Posterior cingulate gyrus (tissue), 11 donors: ENCODE results near the gene TTC38.

Experiments
- DNase-seq, 10 donors: peaks; one replicate each; pipeline versions ENCODE4 v3.0.0 to v3.0.0-alpha.2; 2020 to 2021; ENCODE audit warnings: mixed read lengths in 3 of 10
- intact Hi-C: fragments of 100-400 bp; cut with DNase I; formaldehyde crosslinking; loops from one replicate; pipeline ENCODE4 v1.15.1; 2023

The TTC38 gene

GRCh38 chr22:46320166-46320710 is 52.4 kb downstream of the TTC38 start:
- DNase-seq = peak in 1 of 10 donors; percentile 52
- intact Hi-C loops = no loop called here

- intact Hi-C loops = no loop called here
- DNase-seq = peak in 1 of 10 donors; percentile 69
These were observed 53.0 kb downstream of the TTC38 start for GRCh38 chr22:46320716-46321386.

GRCh38 chr22:46322711-46323110 is 54.9 kb downstream of the TTC38 start:
- intact Hi-C loops = no loop called here
- peak in 1 of 10 donors; percentile 80 for DNase-seq

DNA sequence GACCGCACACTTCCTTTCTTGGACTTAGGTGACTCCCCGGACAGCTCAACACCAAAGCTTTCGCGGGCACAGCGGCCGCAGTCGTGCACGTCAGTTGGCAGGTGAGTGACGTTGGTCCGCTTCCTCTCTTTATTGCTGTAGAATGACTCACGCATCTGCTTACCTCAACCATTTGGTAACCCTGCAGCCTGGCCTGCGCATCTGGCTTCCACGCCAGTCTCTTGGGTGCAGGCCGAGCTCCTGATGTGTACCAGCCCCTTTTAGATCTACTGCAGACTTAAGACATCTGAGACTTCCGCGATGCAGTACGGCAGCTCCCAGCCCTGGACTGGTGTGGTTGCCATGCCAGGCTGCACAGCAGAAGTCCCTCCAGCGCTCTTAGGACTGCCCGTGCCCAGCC is 55.4 kb downstream of the TTC38 start:
- peak in 1 of 10 donors; percentile 51 for DNase-seq
- intact Hi-C loops = no loop called here

DNA sequence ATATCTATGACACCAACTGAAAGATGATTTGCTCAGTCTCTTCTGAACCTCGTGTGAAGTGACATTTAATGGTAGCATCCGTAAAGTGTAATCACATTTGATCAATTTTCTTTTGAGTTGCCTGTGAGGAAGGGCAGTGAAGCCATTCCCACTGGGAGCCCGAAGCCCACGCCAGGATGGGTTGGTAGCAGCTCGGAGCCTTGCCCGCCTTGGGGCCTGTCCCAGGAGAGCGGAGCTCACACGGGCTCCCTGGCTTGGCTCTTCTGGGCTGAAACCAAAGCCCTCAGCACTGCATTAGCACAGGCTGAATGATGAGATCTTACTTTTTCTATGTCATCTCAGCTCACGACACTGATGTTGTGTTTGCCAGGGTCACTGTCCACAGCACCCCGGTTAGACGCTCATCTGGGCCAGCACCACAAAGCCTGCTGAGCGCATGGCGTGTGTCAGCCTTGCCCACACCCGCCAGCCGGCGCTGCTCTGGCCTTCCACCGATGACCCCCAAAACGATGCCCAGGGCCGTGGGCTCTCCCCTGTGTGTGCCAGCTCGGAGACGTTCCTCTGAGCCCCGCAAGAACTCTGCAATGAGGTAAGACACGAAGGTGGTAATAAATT is 58.4 kb downstream of the TTC38 start:
- peak in 1 of 10 donors; percentile 66 for DNase-seq
- intact Hi-C loops = no loop called here

DNA sequence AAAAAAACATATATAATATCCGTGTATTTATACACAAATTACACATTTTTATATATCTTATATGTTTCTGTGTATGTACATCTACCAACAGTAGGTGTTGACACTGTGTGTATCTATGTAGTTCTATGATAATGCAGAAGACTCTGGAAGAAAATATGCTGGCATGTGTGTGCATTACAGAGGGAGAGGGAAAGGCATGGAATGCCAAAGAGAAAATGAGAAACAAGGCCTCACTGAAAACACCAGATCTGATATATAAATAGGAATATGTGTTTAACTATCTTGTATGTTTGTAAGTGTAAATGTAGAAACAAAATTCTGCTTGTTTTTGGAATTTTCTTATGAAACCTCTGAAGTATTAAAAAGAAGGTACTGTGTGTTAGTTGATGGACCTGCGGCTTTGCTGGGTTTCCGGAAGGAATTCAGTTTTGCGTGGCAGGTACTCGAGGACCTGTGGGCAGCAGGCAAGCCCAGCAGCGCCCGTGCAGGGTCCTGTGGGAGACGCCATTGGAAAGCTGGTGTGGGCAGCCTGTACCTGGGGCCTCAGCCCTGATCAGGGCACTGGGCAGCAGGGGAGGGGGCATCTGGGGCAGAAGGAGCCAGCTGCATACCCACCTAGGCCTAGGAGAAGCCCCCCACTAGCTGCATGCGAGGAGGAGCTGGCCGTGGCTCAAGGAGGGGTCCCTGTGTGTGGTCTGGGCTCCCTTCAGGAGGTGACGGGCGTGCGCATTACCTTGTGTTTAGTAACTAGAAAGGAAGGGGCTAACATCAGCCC is 60.1 kb downstream of the TTC38 start:
- DNase-seq = peak in 2 of 10 donors; percentile 30 to 67
- intact Hi-C loops = no loop called here

GRCh38 chr22:46328797-46329196 is 61.0 kb downstream of the TTC38 start:
- intact Hi-C loops = no loop called here
- peak in 3 of 10 donors; percentile 15 to 62 (median 56) for DNase-seq

DNA sequence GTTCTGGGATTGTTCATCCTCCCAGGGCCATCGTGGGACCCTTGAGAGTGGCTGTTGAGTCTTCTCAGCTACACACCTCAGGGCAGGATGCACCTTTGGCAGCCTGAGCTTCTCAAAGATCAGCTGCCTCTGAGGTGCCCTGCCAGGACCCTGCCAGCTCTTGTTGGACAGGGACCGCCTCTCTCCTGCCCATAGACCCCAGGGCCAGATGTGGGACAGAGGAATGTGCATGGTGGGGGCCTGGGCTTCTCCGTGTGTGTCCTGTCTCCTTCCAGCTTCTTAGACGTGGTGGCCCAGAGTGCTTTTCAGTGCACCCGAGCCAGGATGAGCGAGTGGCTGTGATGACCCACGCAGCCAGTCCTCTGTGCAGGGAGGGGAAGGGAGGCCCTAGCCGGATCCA is 61.8 kb downstream of the TTC38 start:
- DNase-seq = peak in 3 of 10 donors; percentile 24 to 76 (median 55)
- intact Hi-C loops = loop anchor here (5.0 kb wide), 1 partner anchor 32 kb away; the partner anchor contains the start of gene GTSE1

DNA sequence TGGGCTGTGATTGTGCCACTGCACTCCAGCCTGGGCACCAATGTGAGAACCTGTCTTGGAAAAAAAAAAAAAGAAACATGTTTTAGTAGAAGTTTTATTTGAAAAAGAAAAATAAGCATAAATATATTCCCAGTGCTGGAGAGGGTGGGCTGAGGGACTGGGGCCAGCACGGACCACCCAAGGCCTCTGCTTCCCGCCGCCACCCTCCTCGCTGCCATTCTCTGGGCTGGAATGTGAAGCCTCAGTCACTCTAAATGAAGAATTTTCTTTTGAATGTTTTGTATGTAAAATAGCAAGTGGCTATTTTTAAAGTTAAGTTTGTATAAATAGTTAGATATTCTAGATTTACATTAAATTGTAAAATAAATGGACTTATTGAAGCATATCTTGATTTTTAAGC is 62.6 kb downstream of the TTC38 start:
- peak in 3 of 10 donors; percentile 30 to 55 (median 52) for DNase-seq
- intact Hi-C loops = loop anchor here (5.0 kb wide), 1 partner anchor 33 kb away; the partner anchor contains the start of gene GTSE1

- intact Hi-C loops = loop anchor here (5.0 kb wide), 1 partner anchor 34 kb away; the partner anchor contains the start of gene GTSE1
- DNase-seq = peak in 3 of 10 donors; percentile 31 to 58 (median 42)
These were observed 63.7 kb downstream of the TTC38 start for GRCh38 chr22:46331496-46331895.

DNA sequence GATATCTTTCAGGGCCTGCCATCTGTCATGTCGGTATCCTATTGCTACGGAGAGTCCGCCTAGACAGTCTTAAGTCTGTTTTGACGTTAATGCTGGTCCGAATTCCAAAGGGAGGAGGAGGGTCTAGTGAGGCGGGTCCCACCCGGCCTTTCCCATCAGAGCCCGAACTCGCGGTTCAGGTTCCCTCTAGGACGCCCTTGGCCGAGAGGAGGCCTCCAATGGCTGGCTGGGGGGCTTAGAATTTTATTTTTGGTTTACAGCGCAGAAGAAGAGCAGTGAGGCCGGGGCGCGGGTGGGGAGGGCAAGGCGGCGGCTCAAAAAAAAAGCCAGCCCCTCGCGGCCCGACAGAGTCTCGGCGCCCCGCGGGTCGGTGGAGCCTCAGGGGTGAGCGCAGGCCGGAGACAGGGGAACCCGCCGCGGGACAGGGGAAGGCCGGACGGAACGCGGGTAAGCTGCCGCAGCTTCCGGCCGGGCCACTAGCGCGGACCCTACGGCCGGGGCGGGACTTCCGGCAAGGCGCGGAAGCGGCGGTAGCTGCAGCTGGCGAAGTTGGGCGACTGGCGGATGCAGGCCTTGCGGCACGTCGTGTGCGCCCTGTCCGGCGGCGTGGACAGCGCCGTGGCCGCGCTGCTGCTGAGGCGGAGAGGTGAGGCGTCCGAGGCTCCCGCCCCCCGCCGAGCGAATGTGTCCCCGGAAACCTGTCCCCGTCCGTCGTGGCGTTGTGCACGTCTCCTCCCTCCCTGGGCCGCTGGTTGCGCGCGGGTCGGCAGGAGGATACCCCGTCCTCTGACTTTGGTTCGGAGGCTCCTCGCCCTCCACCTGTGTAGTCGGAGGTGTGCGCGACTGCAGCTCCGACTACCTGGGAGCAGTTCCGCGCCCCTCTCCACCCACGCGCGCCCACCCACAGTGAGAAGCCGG is 67.7 kb downstream of the TTC38 start, which contains the start of gene TRMU:
TRMU (plus strand) TSS at position 514 of the 918 bp plus-strand sequence; CDS start at position 565, 51 bp downstream.
- peak; percentile 72 to 98 (median 84) for DNase-seq
- intact Hi-C loops = no loop called here

DNA sequence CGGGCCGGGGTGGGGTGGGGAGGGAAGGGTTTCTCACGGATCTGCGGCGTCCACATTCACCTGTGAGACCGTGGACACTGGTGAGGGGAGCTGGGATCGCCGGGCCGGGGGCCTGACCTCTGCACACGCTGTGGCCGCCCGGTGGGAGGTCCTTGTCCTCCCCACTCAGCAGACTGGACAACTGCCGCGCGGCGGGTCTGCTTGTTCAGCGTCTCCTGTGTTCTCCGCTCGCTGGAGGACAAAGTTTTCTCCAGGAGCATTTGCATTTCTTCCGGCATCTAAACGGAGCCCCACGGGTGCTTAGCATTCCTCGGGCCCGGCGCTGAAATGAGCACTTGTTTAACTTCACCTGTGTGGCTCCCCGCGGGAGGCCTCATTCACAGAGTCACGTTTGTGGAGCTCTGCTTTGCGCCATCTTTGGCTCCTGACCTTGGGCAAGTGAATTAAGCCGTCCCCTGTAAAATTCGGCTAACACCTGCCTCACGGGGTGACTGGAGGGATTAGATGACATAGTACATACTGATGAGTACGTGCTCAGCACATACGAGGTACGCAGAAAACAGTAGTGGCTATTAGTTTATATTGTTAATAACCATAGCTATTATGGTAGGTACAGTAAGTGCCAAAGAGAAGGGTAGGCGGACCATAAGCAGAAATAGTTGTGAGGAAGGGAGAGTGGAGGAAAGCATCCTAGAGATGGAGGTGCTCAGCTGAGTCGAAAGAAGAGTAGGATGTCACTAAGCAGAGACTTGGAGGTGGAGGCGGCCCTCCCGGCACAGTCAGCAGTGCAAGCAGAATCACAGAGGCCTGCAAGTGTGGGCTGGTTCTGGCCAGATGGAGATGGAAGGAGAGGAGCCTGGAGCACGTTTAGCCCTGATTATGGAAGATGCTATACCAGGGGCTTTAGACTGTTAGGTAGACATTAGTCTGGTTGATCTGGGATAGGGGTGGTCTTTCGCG is 68.6 kb downstream of the TTC38 start:
- peak in 6 of 10 donors; percentile 38 to 90 (median 75) for DNase-seq

GRCh38 chr22:46337870-46338269 is 70.1 kb downstream of the TTC38 start:
- peak in 3 of 10 donors; percentile 25 to 50 (median 30) for DNase-seq
- intact Hi-C loops = no loop called here

More for the DNA sequence above, 68.6 kb downstream of the TTC38 start:
- intact Hi-C loops = no loop called here

- peak in 3 of 10 donors; percentile 28 to 52 (median 44) for DNase-seq
- intact Hi-C loops = no loop called here
These were observed 70.8 kb downstream of the TTC38 start for GRCh38 chr22:46338636-46339035.

- peak in 3 of 10 donors; percentile 35 to 59 (median 35) for DNase-seq
- intact Hi-C loops = no loop called here
These were observed 72.1 kb downstream of the TTC38 start for GRCh38 chr22:46339956-46340355.

GRCh38 chr22:46340676-46341075 is 72.9 kb downstream of the TTC38 start:
- intact Hi-C loops = no loop called here
- peak in 3 of 10 donors; percentile 22 to 51 (median 32) for DNase-seq
